CD4-positive, alpha-beta T cell treated with Interleukin-6 at 100 ng/mL for 8 hours (primary cell): ENCODE measurements around the gene NTF3.

Experiments
- DNase-seq: peaks from one replicate; pipeline ENCODE4 v3.0.0-alpha.2; 2020; ENCODE audit warnings: mixed read lengths, low spot score

Gene NTF3

DNA sequence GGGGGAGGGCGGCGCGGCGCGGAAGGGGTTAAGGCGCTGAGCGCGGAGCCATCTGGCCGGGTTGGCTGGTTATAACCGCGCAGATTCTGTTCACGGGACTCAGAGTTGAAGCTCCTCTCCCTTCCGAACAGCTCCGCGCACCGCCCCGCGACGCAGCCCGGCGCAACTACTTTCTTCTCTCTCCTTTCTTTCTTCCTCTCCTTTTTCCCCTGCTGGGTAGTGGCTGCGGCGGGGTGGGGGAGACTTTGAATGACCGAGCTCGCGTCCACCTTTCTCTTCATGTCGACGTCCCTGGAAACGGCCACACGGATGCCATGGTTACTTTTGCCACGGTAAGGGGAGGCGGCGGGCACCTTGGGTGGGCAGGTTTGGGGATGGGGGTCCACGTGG, at the start of gene NTF3:
TSS of gene NTF3 (plus strand) at position 98 of the 390 bp plus-strand sequence. CDS start at position 315, 217 bp downstream.
- DNase-seq: no peak

DNA sequence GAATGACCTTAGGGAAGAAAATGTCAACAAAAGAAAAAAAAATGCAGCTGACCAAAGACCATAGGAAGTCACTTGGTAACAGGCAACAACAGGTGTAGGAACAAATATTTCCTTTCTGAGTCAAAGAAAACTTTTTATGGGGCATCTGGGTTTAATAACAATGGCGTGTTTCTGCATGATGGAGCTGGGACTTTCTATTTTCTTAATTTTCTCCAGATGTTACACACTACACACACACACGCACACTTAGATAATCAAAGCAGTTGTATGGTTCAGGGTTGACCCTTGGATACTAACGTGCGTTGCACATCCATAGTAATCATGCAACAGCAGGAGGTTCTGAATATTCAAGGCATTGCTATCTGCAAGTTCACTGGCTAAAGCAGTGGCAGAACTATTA, 47.9 kb upstream of the NTF3 start:
- no peak for DNase-seq

- DNase-seq: no peak
These were observed 43.0 kb upstream of the NTF3 start for GRCh38 chr12:5388581-5389535.

DNA sequence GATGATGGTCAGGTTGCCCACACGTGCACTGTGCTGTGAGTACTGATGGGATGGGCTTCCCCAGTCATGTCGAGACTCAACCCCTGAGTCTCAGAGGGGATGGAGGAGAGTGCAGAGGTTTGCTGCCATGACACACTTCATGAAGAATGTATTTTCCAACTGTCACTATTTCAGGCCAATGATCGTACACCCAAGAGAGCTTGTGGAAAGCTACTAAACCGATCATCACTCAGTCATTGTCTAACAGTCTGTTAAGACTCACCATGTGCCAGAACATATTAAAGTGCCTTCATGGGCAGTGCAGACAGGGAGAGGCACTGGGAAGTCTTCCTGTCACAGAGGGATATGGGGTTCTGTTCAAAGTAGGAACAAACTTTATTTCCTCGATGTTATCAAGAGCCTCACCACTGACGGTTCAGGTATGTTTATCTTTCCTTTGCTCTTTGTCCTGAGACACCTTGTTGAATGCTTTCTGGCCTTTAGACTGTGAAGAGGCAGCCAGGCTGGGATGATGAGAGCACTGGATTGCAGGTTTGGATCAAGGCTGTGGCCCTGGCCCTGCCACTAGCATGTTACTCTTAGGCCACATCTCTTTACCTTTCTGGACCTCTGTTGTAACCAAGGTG, 41.6 kb upstream of the NTF3 start:
- no peak for DNase-seq

- DNase-seq: no peak
These were observed 40.3 kb upstream of the NTF3 start for GRCh38 chr12:5391653-5392052.

DNA sequence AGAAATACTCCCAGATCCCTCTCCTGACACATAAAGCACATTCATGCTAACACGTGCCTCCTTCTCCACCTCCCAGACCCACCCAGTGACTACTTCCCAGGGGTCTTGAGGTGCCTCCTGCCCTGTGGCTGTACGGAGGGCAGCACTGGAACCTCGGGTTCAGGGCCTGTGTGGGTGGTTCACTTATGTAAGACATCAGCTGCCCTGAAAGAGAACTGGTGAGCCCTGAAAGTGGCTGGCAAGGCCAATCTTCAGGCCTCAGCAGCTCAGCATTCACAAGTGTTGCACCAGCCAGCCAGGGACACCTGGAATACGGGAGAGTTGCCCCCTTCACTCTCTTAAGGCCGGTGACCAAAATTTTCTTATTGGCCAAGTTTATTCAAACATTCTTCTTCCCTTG, 38.9 kb upstream of the NTF3 start:
- DNase-seq: no peak

DNA sequence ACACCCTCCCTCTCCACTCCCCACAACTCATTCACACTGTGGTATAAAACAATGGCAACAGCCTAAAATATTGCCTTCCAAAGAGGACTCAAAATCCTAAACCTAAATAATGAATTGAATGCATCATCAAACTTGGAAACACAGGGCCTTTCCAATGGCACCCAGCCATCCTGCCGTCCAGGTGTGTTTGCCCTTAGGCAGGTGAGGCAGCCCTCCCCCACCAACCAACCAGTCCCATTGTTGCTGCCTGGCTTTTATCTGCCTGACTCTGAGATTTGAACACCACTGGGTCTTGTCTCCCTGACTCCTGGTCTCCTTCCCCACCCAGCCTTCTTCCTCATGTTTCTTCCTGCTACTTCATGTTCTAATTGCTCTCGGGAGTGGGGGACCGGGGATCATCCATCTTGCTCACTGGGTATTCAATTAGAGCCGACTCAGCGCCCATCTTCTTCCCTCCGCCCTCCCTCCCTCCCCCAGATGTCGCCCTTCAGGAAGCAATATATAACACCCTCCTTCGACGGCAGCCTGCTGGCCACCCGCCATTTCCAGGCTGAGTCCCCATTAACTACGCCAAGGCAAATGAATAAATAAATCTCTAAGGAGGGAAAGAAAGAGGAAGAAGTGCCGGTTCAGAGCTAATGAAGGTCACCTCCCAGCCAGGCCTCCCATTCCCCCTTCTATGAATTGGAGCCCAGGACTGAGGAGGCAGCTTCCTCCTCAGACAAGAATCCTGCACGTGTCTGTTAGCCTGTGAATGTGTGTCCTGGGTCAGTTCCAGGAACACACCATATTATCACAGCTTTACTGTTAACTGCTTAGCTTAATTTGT, 36.3 kb upstream of the NTF3 start:
- DNase-seq: no peak

DNA sequence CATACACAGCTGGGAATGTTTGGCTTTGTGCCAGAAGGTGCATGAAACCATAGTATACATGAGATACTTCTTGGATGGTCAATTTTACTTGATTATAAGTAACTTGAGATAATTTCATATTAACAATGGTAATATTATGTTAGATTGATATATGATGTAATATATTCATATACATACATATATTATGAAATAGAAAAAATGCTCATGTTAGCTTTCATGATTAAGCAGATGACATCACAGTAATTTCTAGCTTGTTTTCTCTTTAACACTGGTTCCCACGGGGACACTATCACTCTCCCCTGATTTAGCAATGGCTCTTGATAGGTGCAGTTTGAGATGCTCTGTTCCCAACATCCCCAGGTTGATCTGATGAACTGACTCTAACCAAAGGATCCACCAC, 35.4 kb upstream of the NTF3 start:
- no peak for DNase-seq

DNA sequence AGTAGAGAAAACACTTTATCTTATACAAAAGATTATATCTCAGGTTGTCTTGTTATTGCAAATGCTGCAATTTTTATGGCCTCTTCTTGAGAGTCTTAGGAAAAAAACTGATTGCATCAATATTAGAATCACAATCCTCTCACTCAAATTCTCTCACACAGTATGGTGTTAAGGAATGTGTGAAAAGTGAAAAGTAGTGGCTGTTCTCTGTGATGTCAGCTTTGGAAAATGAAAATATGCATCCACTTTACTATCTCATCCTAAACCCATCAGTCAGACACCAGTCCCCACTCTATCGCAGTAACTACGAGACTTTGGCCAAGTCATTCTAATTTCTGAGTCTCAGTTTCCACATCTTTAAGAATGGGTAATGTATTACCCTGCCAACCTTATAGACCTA, 32.6 kb upstream of the NTF3 start:
- DNase-seq: no peak

GRCh38 chr12:5402009-5402935, 29.6 kb upstream of the NTF3 start:
- no peak for DNase-seq

GRCh38 chr12:5403411-5403810, 28.5 kb upstream of the NTF3 start:
- no peak for DNase-seq

- DNase-seq: no peak
These were observed 24.7 kb upstream of the NTF3 start for GRCh38 chr12:5407034-5407856.

- no peak for DNase-seq
These were observed 22.3 kb upstream of the NTF3 start for GRCh38 chr12:5409619-5410018.

GRCh38 chr12:5416571-5416970, 15.3 kb upstream of the NTF3 start:
- no peak for DNase-seq

DNA sequence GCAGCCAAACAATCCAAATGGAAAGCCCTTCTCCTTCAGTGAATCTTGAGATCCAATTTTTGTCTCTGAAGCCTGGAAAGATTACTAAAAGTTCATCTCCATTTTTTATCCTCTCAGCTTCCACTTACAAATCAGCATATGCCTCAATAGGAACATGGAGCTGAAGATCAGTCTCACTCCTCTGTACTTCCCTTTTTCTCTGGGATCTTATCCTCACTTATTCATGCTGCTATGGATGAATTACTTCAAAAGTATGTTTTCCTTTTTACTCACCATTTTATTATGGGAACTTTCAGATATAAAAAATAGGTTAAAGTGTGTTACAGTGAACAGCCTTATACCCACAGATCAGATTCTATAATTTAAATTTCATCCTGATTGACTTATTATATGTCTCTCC, 14.4 kb upstream of the NTF3 start:
- DNase-seq: no peak

DNA sequence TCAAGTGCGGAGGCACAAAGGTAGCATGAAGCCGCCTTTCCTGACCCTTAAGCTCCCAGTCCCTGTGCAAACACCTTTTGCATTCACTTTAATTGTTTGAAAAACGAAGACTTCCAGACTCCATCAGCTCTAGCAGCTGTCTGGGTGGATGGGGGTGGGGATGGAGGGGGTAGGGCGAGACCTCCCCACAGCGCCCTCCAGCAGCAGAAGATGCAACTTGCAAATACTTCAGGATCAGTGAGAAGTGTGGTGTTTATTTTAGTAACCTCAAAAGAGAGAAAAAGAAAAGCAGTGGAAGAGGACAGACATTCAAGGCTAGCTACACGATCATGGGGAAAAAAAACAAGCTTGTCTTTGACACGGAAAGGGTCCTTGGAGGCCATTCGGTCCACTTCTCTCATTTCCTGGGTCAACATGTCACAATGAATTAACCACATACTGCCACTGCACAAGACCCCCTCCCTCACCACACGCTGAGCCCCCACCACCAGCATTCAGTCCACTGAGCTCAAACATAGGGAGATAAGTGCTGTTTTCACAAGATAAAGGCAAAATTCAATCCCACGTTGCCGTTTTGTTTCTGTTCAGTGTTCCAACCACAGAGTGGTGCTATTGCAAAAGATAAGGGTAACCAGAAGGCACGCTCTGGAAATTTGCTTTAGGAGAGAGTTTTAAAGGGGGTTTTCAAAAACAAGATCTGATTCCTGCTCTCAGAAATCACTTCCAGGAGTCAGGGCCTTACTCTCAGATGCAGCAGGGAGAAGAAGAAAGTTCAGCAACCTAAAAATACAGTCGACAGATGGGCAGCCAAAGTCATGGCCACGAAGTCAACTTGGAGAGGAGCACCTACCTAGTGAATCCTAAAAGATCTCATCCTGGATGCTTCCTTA, 3.3 kb upstream of the NTF3 start:
- DNase-seq: no peak

GRCh38 chr12:5429741-5430557, 2.0 kb upstream of the NTF3 start:
- no peak for DNase-seq
